Loucy (cell line): ENCODE data around the gene BCL7B.

Experiments used
- CTCF ChIP-seq: fragments of 200-600 bp; sonication (generic); conservative IDR thresholded peaks from 2 replicates; pipeline ENCODE4 v1.5.1; 2014; ENCODE audit warnings: mild to moderate bottlenecking, antibody characterized with exemption, low read length
- EZH2phosphoT487 ChIP-seq: fragments of 200-600 bp; IDR thresholded peaks from 2 replicates; pipeline ENCODE4 v1.6.1; 2018; ENCODE audit warnings: antibody characterized with exemption, mild to moderate bottlenecking, moderate library complexity, borderline replicate concordance

- no peak for TF ChIP-seq CTCF
- no peak for TF ChIP-seq EZH2phosphoT487
These were observed 41.8 kb upstream of the BCL7B start for GRCh38 chr7:73599151-73599882.
